Urinary bladder (tissue), 4 donors: ENCODE results near the gene FBXL5. TPM values are rescaled to one million over a fixed set of nuclear protein-coding genes. Genes with fewer than 3 reads are reported as not detected.

Source experiments
- DNase-seq: peaks from one replicate; pipeline ENCODE4 v3.0.0-alpha.2; 2015; ENCODE audit errors: extremely low spot score
- H3K27ac ChIP-seq: one replicate; pipeline ENCODE4 v1.5.1; 2013; ENCODE audit warnings: low read depth, mild to moderate bottlenecking, moderate library complexity
- H3K36me3 ChIP-seq: one replicate; pipeline ENCODE4 v1.6.1; 2013; ENCODE audit warnings: mild to moderate bottlenecking, moderate library complexity; ENCODE audit not compliant: insufficient read depth
- H3K4me1 ChIP-seq: one replicate; pipeline ENCODE4 v1.6.1; 2013; ENCODE audit warnings: mild to moderate bottlenecking, moderate library complexity; ENCODE audit not compliant: insufficient read depth
- H3K4me3 ChIP-seq: one replicate; pipeline ENCODE4 v1.5.1; 2013; ENCODE audit warnings: low read depth, low read length
- WGBS: extraction: QIAGEN DNeasy Blood & Tissue Kit; methylation state at CpG from one replicate; pipeline ENCODE4 v1.1.7; 2013; 5-methylcytosine and 5-hydroxymethylcytosine counted together
- polyA plus RNA-seq: library from polyadenylated mRNA; stranded (reverse); fragments of 200-250 nt; gene quantifications from one replicate; pipeline ENCODE4 v1.2.3, GENCODE V29; 2013
- total RNA-seq: library from RNA; depleted of rRNA; stranded (reverse); fragments of >200 nt; gene quantifications from one replicate; pipeline ENCODE4 v1.2.3, GENCODE V29; 2014
- donor health status: healthy with polysubstance abuse.
- donor health status: healthy.

The FBXL5 gene
- total and polyA plus RNA-seq, 2 donors, result 75.3 to 211 TPM

- H3K27ac ChIP-seq, result no peak overlapping the region
- no peak for DNase-seq
- no peak overlapping the region for H3K4me3 ChIP-seq
- no peaks in the 10 kb centered on the region for H3K4me1 ChIP-seq
- WGBS, result 90% methylated on average over 4 of the region's 4 CpGs
- H3K36me3 ChIP-seq, result no peaks in the 10 kb centered on the region
Measured at GRCh38 chr4:15556511-15557092, 98.6 kb downstream of the FBXL5 start.

Other genes with a start within 250 kb of the FBXL5 start
- gene C1QTNF7, start 227.3 kb downstream of the FBXL5 start, total RNA-seq, result 48.2 TPM
- 37.6 TPM for gene C1QTNF7, start 227.3 kb downstream of the FBXL5 start, polyA plus RNA-seq
- gene CC2D2A, start 185.5 kb downstream of the FBXL5 start, total RNA-seq, result 40.5 TPM
- 25.6 TPM for gene CC2D2A, start 185.5 kb downstream of the FBXL5 start, polyA plus RNA-seq
- 42.8 TPM for gene FAM200B, start 26.5 kb upstream of the FBXL5 start, total RNA-seq
- 58.4 TPM for gene FAM200B, start 26.5 kb upstream of the FBXL5 start, polyA plus RNA-seq
- gene BST1, start 47.7 kb upstream of the FBXL5 start, total RNA-seq, result 23.7 TPM
- gene BST1, start 47.7 kb upstream of the FBXL5 start, polyA plus RNA-seq, result 21.0 TPM
- 2.0 TPM for gene CD38, start 123.0 kb upstream of the FBXL5 start, total RNA-seq
- gene CD38, start 123.0 kb upstream of the FBXL5 start, polyA plus RNA-seq, result 1.4 TPM